ENCODE measurements around the gene LRRC8A. TPM values are rescaled to one million over a fixed set of nuclear protein-coding genes. Genes with fewer than 3 reads are reported as not detected.

LRRC8A gene
- total RNA-seq, 1 experiment from 2014 or later: 16.4 TPM

- POLR2A ChIA-PET: no interaction called here
- Histone ChIP-seq H3K27me3 (ENCODE audit: control insufficient read depth, insufficient read depth, low read length) (no peaks in the 10 kb centered on the region), H3K4me3 (ENCODE audit: low read depth in 2 of 2, low read length in 2 of 2) (no peak overlapping the region), H3K27ac (ENCODE audit: low read length) (no peak overlapping the region), H3K9me3 (ENCODE audit: control insufficient read depth, insufficient read depth, low read depth, low read length) (no peaks in the 10 kb centered on the region), H3K36me3 (ENCODE audit: control insufficient read depth, insufficient read depth, low read length) (peaks cover 7% of the 10 kb centered on the region; the same call in 1 of the 2 replicates), H3K4me1 (ENCODE audit: control insufficient read depth, insufficient read depth, low read length) (no peaks in the 10 kb centered on the region; the same call in 1 of the 2 replicates)
- no peak for TF ChIP-seq SIN3A (IDR thresholded peaks at IDR 0.05; ENCODE audit: borderline replicate concordance, insufficient read depth, low read depth, low read length)
- TF ChIP-seq POLR2AphosphoS5 (IDR thresholded peaks at IDR 0.05; ENCODE audit: low read depth, low read length): no peak
- no peak for TF ChIP-seq CTCF (IDR thresholded peaks at IDR 0.05)
- TF ChIP-seq REST (IDR thresholded peaks at IDR 0.05; ENCODE audit: insufficient read depth in 1 of 2, low read depth in 2 of 2, low read length in 1 of 2): no peak
- no peak for TF ChIP-seq TCF7L2 (IDR thresholded peaks at IDR 0.05; ENCODE audit: low read depth, low read length)
- in situ Hi-C loops (cut with HindIII; ENCODE audit: low pct_unique_long_range_greater_than_20kb, low sequenced_read_pairs): no loop called here
- ATAC-seq (no peak), DNase-seq (ENCODE audit: low read depth, low spot score) (no peak)
- BruUV-seq (replicated peaks): no TSS peak
- intact Hi-C loops (cut with micrococcal nuclease; ENCODE audit: unreplicated experiment): no loop called here
- CTCF ChIA-PET: no interaction called here
Measured at GRCh38 chr9:128885376-128885775, 3.4 kb downstream of the LRRC8A start.

- POLR2A ChIA-PET: no interaction called here
- BruUV-seq (replicated peaks): no TSS peak
- intact Hi-C loops (cut with micrococcal nuclease; ENCODE audit: unreplicated experiment) (no loop called here), in situ Hi-C loops (cut with HindIII; ENCODE audit: low pct_unique_long_range_greater_than_20kb, low sequenced_read_pairs) (no loop called here)
- Histone ChIP-seq H3K27ac (ENCODE audit: low read length) (no peak overlapping the region), H3K4me3 (ENCODE audit: low read depth in 2 of 2, low read length in 2 of 2) (no peak overlapping the region), H3K36me3 (ENCODE audit: control insufficient read depth, insufficient read depth, low read length) (peaks cover 7% of the 10 kb centered on the region; the same call in 1 of the 2 replicates), H3K27me3 (ENCODE audit: control insufficient read depth, insufficient read depth, low read length) (no peaks in the 10 kb centered on the region), H3K4me1 (ENCODE audit: control insufficient read depth, insufficient read depth, low read length) (no peaks in the 10 kb centered on the region; the same call in 1 of the 2 replicates), H3K9me3 (ENCODE audit: control insufficient read depth, insufficient read depth, low read depth, low read length) (no peaks in the 10 kb centered on the region)
- ATAC-seq: no peak
- CTCF ChIA-PET: interaction anchor here (0.5 kb wide), 1 partner anchor 89 kb away, joined by 5 read pairs; no protein-coding TSS in a partner anchor
- DNase-seq (ENCODE audit: low read depth, low spot score): no peak
- TF ChIP-seq TCF7L2 (IDR thresholded peaks at IDR 0.05; ENCODE audit: low read depth, low read length) (no peak), POLR2AphosphoS5 (IDR thresholded peaks at IDR 0.05; ENCODE audit: low read depth, low read length) (no peak), CTCF (IDR thresholded peaks at IDR 0.05) (no peak), SIN3A (IDR thresholded peaks at IDR 0.05; ENCODE audit: borderline replicate concordance, insufficient read depth, low read depth, low read length) (no peak), REST (IDR thresholded peaks at IDR 0.05; ENCODE audit: insufficient read depth in 1 of 2, low read depth in 2 of 2, low read length in 1 of 2) (no peak)
Measured at GRCh38 chr9:128885798-128886197, 3.9 kb downstream of the LRRC8A start.
